Suprapubic skin (tissue), 4 donors: ENCODE results near the gene UNKL. TPM values are rescaled to one million over a fixed set of nuclear protein-coding genes. Genes with fewer than 3 reads are reported as not detected.

ENCODE experiments used
- DNase-seq, 2 donors: peaks; one replicate each; pipeline ENCODE4 v3.0.0-alpha.2; 2019; ENCODE audit warnings: low spot score in 2 of 2
- H3K27ac ChIP-seq: fragments of 200-600 bp; sonication (generic); one replicate; pipeline ENCODE4 v1.5.1; 2019
- H3K27me3 ChIP-seq: fragments of 200-600 bp; sonication (generic); one replicate; pipeline ENCODE4 v1.5.1; 2019
- H3K36me3 ChIP-seq: fragments of 200-600 bp; sonication (generic); one replicate; pipeline ENCODE4 v1.5.1; 2019
- H3K4me1 ChIP-seq: fragments of 200-600 bp; sonication (generic); one replicate; pipeline ENCODE4 v1.5.1; 2019
- H3K4me3 ChIP-seq: fragments of 200-600 bp; sonication (generic); one replicate; pipeline ENCODE4 v1.5.1; 2019; ENCODE audit warnings: mild to moderate bottlenecking
- H3K9me3 ChIP-seq: fragments of 200-600 bp; sonication (generic); one replicate; pipeline ENCODE4 v1.5.1; 2019
- CTCF ChIP-seq, 2 donors: fragments of 200-600 bp in 1 of 2; fragments of 450-650 bp in 1 of 2; sonication (generic) in 1 of 2; IDR thresholded peaks; one replicate each; pipeline ENCODE4 v1.5.1; 2016 to 2019; ENCODE audit warnings: antibody characterized with exemption in 2 of 2, mild to moderate bottlenecking in 1 of 2, moderate library complexity in 1 of 2
- EP300 ChIP-seq: sonication (generic); formaldehyde crosslinking; IDR thresholded peaks from one replicate; pipeline ENCODE4 v1.6.1; 2017; ENCODE audit warnings: antibody characterized with exemption
- POLR2A ChIP-seq, 2 donors: fragments of 450-650 bp; IDR thresholded peaks; one replicate each; pipeline ENCODE4 v1.6.1; 2017; ENCODE audit warnings: antibody characterized with exemption in 2 of 2, mild to moderate bottlenecking in 2 of 2, moderate library complexity in 2 of 2
- POLR2AphosphoS5 ChIP-seq, 3 donors: sonication (generic); formaldehyde crosslinking; IDR thresholded peaks; one replicate each; pipeline ENCODE4 v1.6.1; 2017; ENCODE audit warnings: antibody characterized with exemption in 3 of 3
- WGBS: methylation state at CpG from one replicate; pipeline ENCODE4 v1.1.5; 2018; 5-methylcytosine and 5-hydroxymethylcytosine counted together
- total RNA-seq, 4 donors: library from RNA; depleted of rRNA; stranded (reverse); fragments of >200 nt; gene quantifications; one replicate each; pipeline ENCODE4 v1.1.0, GENCODE V29; 2016

UNKL gene
- total RNA-seq, 4 donors from 2014 or later = 13.0 to 81.0 (median 33.4) TPM

- H3K4me3 ChIP-seq = no peak overlapping the region
- H3K36me3 ChIP-seq = peaks cover 23% of the 10 kb centered on the region
- DNase-seq = no peak
- no peaks in the 10 kb centered on the region for H3K9me3 ChIP-seq
- H3K4me1 ChIP-seq = peaks cover 52% of the 10 kb centered on the region
- no peaks in the 10 kb centered on the region for H3K27me3 ChIP-seq
- TF ChIP-seq EP300 (no peak), POLR2A (IDR thresholded peaks at IDR 0.05) (no peak), CTCF (IDR thresholded peaks at IDR 0.05) (no peak), POLR2AphosphoS5 (IDR thresholded peaks at IDR 0.05) (no peak)
- H3K27ac ChIP-seq = no peak overlapping the region
- WGBS = 77% methylated on average over 45 of the region's 49 CpGs
Measured at GRCh38 chr16:1354815-1355540, 59.5 kb downstream of the UNKL start.

- Histone ChIP-seq H3K9me3 (no peaks in the 10 kb centered on the region), H3K4me3 (peak within 1 kb of the TSS; percentile 99), H3K4me1 (peaks cover 66% of the 10 kb centered on the region), H3K27ac (peak within 1 kb of the TSS; percentile 67), H3K27me3 (no peaks in the 10 kb centered on the region), H3K36me3 (peaks cover 26% of the 10 kb centered on the region)
- peak; percentile 89 to 91 for DNase-seq
- TF ChIP-seq EP300 = no peak
- no peak for TF ChIP-seq CTCF (IDR thresholded peaks at IDR 0.05)
- TF ChIP-seq POLR2A (IDR thresholded peaks at IDR 0.05) = no peak
- TF ChIP-seq POLR2AphosphoS5 (IDR thresholded peaks at IDR 0.05) = peak; percentile 96 to 97 (median 97)
- 2% methylated on average over 10 of the region's 98 CpGs for WGBS
Measured at GRCh38 chr16:1351582-1352362, 62.7 kb downstream of the UNKL start, which contains the start of the genes GNPTG and TSR3. Gene GNPTG (plus strand): TSS chr16:1351931. CDS start chr16:1351966, 35 bp downstream. Gene TSR3 (minus strand): TSS chr16:1351878. CDS start chr16:1351804, 74 bp downstream.

GRCh38 chr16:1351215-1351581, 63.3 kb downstream of the UNKL start:
- no peaks in the 10 kb centered on the region for H3K9me3 ChIP-seq
- 2% methylated on average over 22 of the region's 35 CpGs for WGBS
- H3K36me3 ChIP-seq = peaks cover 26% of the 10 kb centered on the region
- no peak for DNase-seq
- H3K4me1 ChIP-seq = peaks cover 62% of the 10 kb centered on the region
- peak overlapping the region; percentile 67 for H3K27ac ChIP-seq
- H3K27me3 ChIP-seq = no peaks in the 10 kb centered on the region
- TF ChIP-seq CTCF (IDR thresholded peaks at IDR 0.05) (no peak), EP300 (no peak), POLR2A (IDR thresholded peaks at IDR 0.05) (no peak), POLR2AphosphoS5 (IDR thresholded peaks at IDR 0.05) (no peak)
- peak overlapping the region; percentile 99 for H3K4me3 ChIP-seq

- no peaks in the 10 kb centered on the region for H3K9me3 ChIP-seq
- H3K27me3 ChIP-seq = no peaks in the 10 kb centered on the region
- peak overlapping the region; percentile 99 for H3K4me3 ChIP-seq
- peaks cover 57% of the 10 kb centered on the region for H3K4me1 ChIP-seq
- peaks cover 26% of the 10 kb centered on the region for H3K36me3 ChIP-seq
- TF ChIP-seq POLR2A (IDR thresholded peaks at IDR 0.05) (no peak), EP300 (no peak), POLR2AphosphoS5 (IDR thresholded peaks at IDR 0.05) (no peak), CTCF (IDR thresholded peaks at IDR 0.05) (no peak)
- no peak overlapping the region for H3K27ac ChIP-seq
- WGBS = 69% methylated on average over 6 of the region's 19 CpGs
- no peak for DNase-seq
Measured at GRCh38 chr16:1350691-1351090, 63.8 kb downstream of the UNKL start.

GRCh38 chr16:1349951-1350350, 64.6 kb downstream of the UNKL start:
- TF ChIP-seq EP300 (no peak), POLR2AphosphoS5 (IDR thresholded peaks at IDR 0.05) (no peak), POLR2A (IDR thresholded peaks at IDR 0.05) (no peak), CTCF (IDR thresholded peaks at IDR 0.05) (no peak)
- DNase-seq = no peak
- Histone ChIP-seq H3K36me3 (peaks cover 26% of the 10 kb centered on the region), H3K4me1 (peaks cover 51% of the 10 kb centered on the region), H3K9me3 (no peaks in the 10 kb centered on the region), H3K27me3 (no peaks in the 10 kb centered on the region), H3K4me3 (no peak overlapping the region), H3K27ac (no peak overlapping the region)
- 87% methylated on average over 3 of the region's 17 CpGs for WGBS
